B cell (primary cell): Measurements from ENCODE around the gene TBXAS1. TPM values are rescaled to one million over a fixed set of nuclear protein-coding genes. Genes with fewer than 3 reads are reported as not detected.

ENCODE experiments used
- ATAC-seq: fragments of 200-7000 bp; cut with Tn5 transposase; one replicate; pipeline ENCODE4 v1.10.0; 2021; ENCODE audit warnings: low read depth, mild to moderate bottlenecking, moderate number of reproducible peaks, moderate library complexity
- CTCF ChIA-PET: fragments of 350-600 bp; sonication (Branson Sonifier 250); formaldehyde crosslinking; loops from one replicate; lab custom pipeline; 2021; ENCODE audit warnings: antibody characterized with exemption, inconsistent platforms; lab: Charles Lee
- POLR2A ChIA-PET: fragments of 350-600 bp; sonication (Branson Sonifier 250); formaldehyde crosslinking; loops from one replicate; lab custom pipeline; 2021; ENCODE audit warnings: antibody characterized with exemption; lab: Charles Lee
- DNase-seq: peaks from one replicate; pipeline ENCODE4 v3.0.0; 2013
- H2AFZ ChIP-seq: 2 replicates; pipeline ENCODE4 v1.6.1; 2012; ENCODE audit warnings: mild to moderate bottlenecking, low read depth, low read length; ENCODE audit not compliant: insufficient read depth, poor library complexity, severe bottlenecking
- H3K27ac ChIP-seq, 2 donors: 1 replicate in 1 of 2; 2 replicates in 1 of 2; pipeline ENCODE4 v1.5.1; 2012 to 2013; ENCODE audit warnings: low read length in 2 of 2, mild to moderate bottlenecking in 2 of 2, moderate library complexity in 1 of 2
- H3K27me3 ChIP-seq, 4 experiments: fragments of 200-600 bp in 1 of 4; sonication (generic) in 1 of 4; replicated peaks in 1 of 4; 1 replicate in 2 of 4; 2 replicates in 2 of 4; pipeline versions ENCODE4 v1.6.1 to v1.7.0; 2013 to 2016; ENCODE audit warnings: low read length in 3 of 4, mild to moderate bottlenecking in 2 of 4, mixed read lengths in 1 of 4, moderate library complexity in 1 of 4; ENCODE audit not compliant: insufficient read depth in 4 of 4, control insufficient read depth in 3 of 4; ENCODE audit errors: control extremely low read depth in 1 of 4
- H3K36me3 ChIP-seq, 2 experiments: replicated peaks in 1 of 2; 1 replicate in 1 of 2; 2 replicates in 1 of 2; pipeline versions ENCODE4 v1.6.1 to v1.7.1; 2013; ENCODE audit warnings: low read length in 1 of 2; ENCODE audit not compliant: insufficient read depth in 2 of 2, control insufficient read depth in 1 of 2; ENCODE audit errors: control extremely low read depth in 1 of 2, extremely low read depth in 1 of 2
- H3K4me1 ChIP-seq, 2 donors: fragments of 200-600 bp in 1 of 2; sonication (generic) in 1 of 2; 1 replicate in 1 of 2; 2 replicates in 1 of 2; pipeline versions ENCODE4 v1.5.1 to v1.6.1; 2013 to 2017; ENCODE audit warnings: low read length in 2 of 2; ENCODE audit not compliant: control insufficient read depth in 2 of 2, insufficient read depth in 2 of 2
- H3K4me2 ChIP-seq: replicated peaks from 2 replicates; pipeline ENCODE3; 2012; ENCODE audit warnings: mild to moderate bottlenecking, low read depth, low read length; ENCODE audit not compliant: poor library complexity, severe bottlenecking
- H3K4me3 ChIP-seq, 5 experiments: fragments of 200-600 bp in 1 of 5; sonication (generic) in 1 of 5; 1 replicate in 3 of 5; 2 replicates in 2 of 5; pipeline versions ENCODE4 v1.5.1 to v1.7.0; 2011 to 2016; ENCODE audit warnings: low read length in 4 of 5, mild to moderate bottlenecking in 4 of 5, low read depth in 2 of 5, control low read depth in 1 of 5, moderate library complexity in 1 of 5; ENCODE audit not compliant: insufficient read depth in 1 of 5; ENCODE audit errors: control extremely low read depth in 1 of 5, extremely low read depth in 1 of 5
- H3K79me2 ChIP-seq: fragments of 200-600 bp; sonication (generic); one replicate; pipeline ENCODE4 v1.6.0; 2016; ENCODE audit warnings: low read length; ENCODE audit not compliant: control insufficient read depth, insufficient read depth
- H3K9ac ChIP-seq: fragments of 200-600 bp; sonication (generic); 2 replicates; pipeline ENCODE4 v1.6.1; 2017; ENCODE audit warnings: mild to moderate bottlenecking, low read length, moderate library complexity
- H3K9me3 ChIP-seq, 3 donors: one replicate each; pipeline versions ENCODE4 v1.6.1 to v1.7.1; 2013; ENCODE audit warnings: low read length in 2 of 3; ENCODE audit not compliant: control insufficient read depth in 2 of 3, insufficient read depth in 1 of 3; ENCODE audit errors: control extremely low read depth in 1 of 3
- H4K20me1 ChIP-seq: 2 replicates; pipeline ENCODE4 v1.6.0; 2012; ENCODE audit warnings: mild to moderate bottlenecking, low read length; ENCODE audit not compliant: insufficient read depth, control insufficient read depth, poor library complexity, severe bottlenecking
- H3K27ac Mint-ChIP-seq: one replicate; pipeline ENCODE4 v1.8.0; 2021; ENCODE audit warnings: mixed read lengths
- H3K27me3 Mint-ChIP-seq: one replicate; pipeline ENCODE4 v1.8.0; 2021; ENCODE audit warnings: mixed read lengths
- H3K4me1 Mint-ChIP-seq: one replicate; pipeline ENCODE4 v1.8.0; 2021; ENCODE audit warnings: mixed read lengths
- H3K4me3 Mint-ChIP-seq: one replicate; pipeline ENCODE4 v1.8.0; 2021; ENCODE audit warnings: mixed read lengths
- H3K9me3 Mint-ChIP-seq: one replicate; pipeline ENCODE4 v1.8.0; 2022; ENCODE audit warnings: mixed read lengths; ENCODE audit not compliant: insufficient read depth
- CTCF ChIP-seq: fragments of 200-600 bp; IDR thresholded peaks from one replicate; pipeline ENCODE4 v1.8.0; 2022; ENCODE audit warnings: antibody characterized with exemption, mild to moderate bottlenecking
- EZH2 ChIP-seq: IDR thresholded peaks from 2 replicates; pipeline ENCODE4 v1.6.1; 2012; ENCODE audit warnings: borderline replicate concordance, low read depth, mild to moderate bottlenecking, moderate library complexity, low read length; ENCODE audit not compliant: insufficient read depth, poor library complexity, severe bottlenecking
- WGBS: methylation state at CpG from one replicate; pipeline ENCODE4 v1.1.5; 2013; ENCODE audit warnings: missing lambda C conversion rate; ENCODE audit not compliant: insufficient coverage; 5-methylcytosine and 5-hydroxymethylcytosine counted together
- intact Hi-C: fragments of 100-400 bp; cut with micrococcal nuclease; formaldehyde crosslinking; loops from one replicate; pipeline ENCODE4 v1.10.0; 2022
- polyA plus RNA-seq: library from polyadenylated mRNA; depleted of rRNA; stranded (reverse); fragments of >200 nt; gene quantifications from 2 replicates; pipeline ENCODE4 v1.2.3, GENCODE V29; 2012
- total RNA-seq, 2 donors: library from RNA; stranded (reverse); fragments of 120-200 nt in 1 of 2; gene quantifications; 1 replicate in 1 of 2; 2 replicates in 1 of 2; pipeline versions ENCODE4 v1.2.3 to v1.2.4, GENCODE V29; 2013 to 2022

Gene TBXAS1
- total and polyA plus RNA-seq, 2 donors (not counting 1 experiment from before 2014, with no cell fraction given): 8.1 to 21.0 TPM

DNA sequence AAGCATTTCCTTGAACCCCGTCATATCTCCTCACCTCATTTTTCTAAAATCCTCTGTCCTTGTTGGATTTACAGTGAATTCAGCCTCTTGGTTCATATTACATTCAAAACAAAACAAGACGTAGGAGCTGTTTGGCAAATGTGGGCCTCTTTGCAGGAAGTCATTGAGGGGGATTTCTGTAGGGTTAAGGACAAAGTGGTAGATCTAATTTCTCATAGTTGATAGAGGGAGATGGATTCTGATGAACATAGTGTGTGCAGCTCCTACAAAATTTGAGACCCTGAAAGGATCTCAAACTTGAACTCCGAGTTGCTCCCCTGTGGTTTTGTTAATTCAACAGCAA is 682 bp downstream of the TBXAS1 start:
- intact Hi-C loops: loop anchor here (2.0 to 5.0 kb wide), 2 partner anchors 53 to 78 kb away; partner anchors contain the start of gene HIPK2
- Histone ChIP-seq H2AFZ (peak overlapping the region; percentile 36), H3K9ac (peak overlapping the region; percentile 41), H4K20me1 (no peaks in the 10 kb centered on the region), H3K4me1 (peaks cover 32 to 34% of the 10 kb centered on the region in 2 donors), H3K36me3 (no peaks in the 10 kb centered on the region), H3K9me3 (peaks cover 0 to 7% (median 0%) of the 10 kb centered on the region in 3 donors), H3K27me3 (no peaks in the 10 kb centered on the region), H3K79me2 (no peaks in the 10 kb centered on the region), H3K4me2 (peak overlapping the region; percentile 65), H3K4me3 (peak overlapping the region; percentile 7 to 69 (median 45)), H3K27ac (peak overlapping the region; percentile 56 to 69)
- 17% methylated on average over 1 of the region's 3 CpGs for WGBS
- Mint-ChIP-seq H3K9me3 (peaks cover 7% of the 10 kb centered on the region), H3K27me3 (peaks cover 10% of the 10 kb centered on the region), H3K4me1 (peaks cover 34% of the 10 kb centered on the region), H3K27ac (peak overlapping the region; percentile 71), H3K4me3 (peak overlapping the region; percentile 69)
- ChIA-PET CTCF (no interaction called here), POLR2A (no interaction called here)
- ATAC-seq: no peak
- DNase-seq: peak; percentile 19
- no peak for TF ChIP-seq EZH2
- no peak for TF ChIP-seq CTCF

- H2AFZ ChIP-seq: no peak overlapping the region
- no CpG with 5 or more reads among the region's 4 CpGs for WGBS
- peak overlapping the region in 1 of 2 donors; percentile 23 for H3K27ac ChIP-seq
- CTCF ChIA-PET: no interaction called here
- POLR2A ChIA-PET: interaction anchor here (0.9 kb wide), 1 partner anchor 648 kb away, joined by 3 read pairs; no protein-coding TSS in a partner anchor
- peak overlapping the region in 3 of 5 experiments; percentile 45 to 69 (median 46) for H3K4me3 ChIP-seq
- no peak for ATAC-seq
- DNase-seq: no peak
- H3K4me1 ChIP-seq: peaks cover 32 to 34% of the 10 kb centered on the region in 2 donors
- H3K9me3 ChIP-seq: peaks cover 0 to 7% (median 0%) of the 10 kb centered on the region in 3 donors
- H3K9me3 Mint-ChIP-seq: peaks cover 7% of the 10 kb centered on the region
- intact Hi-C loops: no loop called here
- peak overlapping the region; percentile 65 for H3K4me2 ChIP-seq
- no peaks in the 10 kb centered on the region for H3K36me3 ChIP-seq
- no peaks in the 10 kb centered on the region for H3K79me2 ChIP-seq
- H3K27ac Mint-ChIP-seq: peak overlapping the region; percentile 71
- H3K4me1 Mint-ChIP-seq: peaks cover 34% of the 10 kb centered on the region
- TF ChIP-seq CTCF (no peak), EZH2 (no peak)
- peak overlapping the region; percentile 41 for H3K9ac ChIP-seq
- no peaks in the 10 kb centered on the region for H4K20me1 ChIP-seq
- H3K27me3 Mint-ChIP-seq: peaks cover 7% of the 10 kb centered on the region
- peak overlapping the region; percentile 64 for H3K4me3 Mint-ChIP-seq
- no peaks in the 10 kb centered on the region for H3K27me3 ChIP-seq
Observed at GRCh38 chr7:139830292-139830691, 1.2 kb downstream of the TBXAS1 start.
